Stimulated activated CD8-positive, alpha-beta memory T cell treated with anti-CD3 and anti-CD28 coated beads, Interleukin-2, amount 100 ng/mL, for 48 hours (primary cell): Measurements from ENCODE around the gene PRICKLE2.
"Not testable (repeated sequence)": the region's sequence is repeated elsewhere in the genome, so short reads cannot be mapped to it uniquely, and the experiment has no call there.

Source experiments
- DNase-seq, 2 donors: peaks; one replicate each; pipeline ENCODE4 v3.0.0-alpha.2; 2020; ENCODE audit warnings: low read depth in 2 of 2

Gene PRICKLE2

GRCh38 chr3:64099316-64099715 lies 126.0 kb downstream of the PRICKLE2 start:
- no peak for DNase-seq

DNA sequence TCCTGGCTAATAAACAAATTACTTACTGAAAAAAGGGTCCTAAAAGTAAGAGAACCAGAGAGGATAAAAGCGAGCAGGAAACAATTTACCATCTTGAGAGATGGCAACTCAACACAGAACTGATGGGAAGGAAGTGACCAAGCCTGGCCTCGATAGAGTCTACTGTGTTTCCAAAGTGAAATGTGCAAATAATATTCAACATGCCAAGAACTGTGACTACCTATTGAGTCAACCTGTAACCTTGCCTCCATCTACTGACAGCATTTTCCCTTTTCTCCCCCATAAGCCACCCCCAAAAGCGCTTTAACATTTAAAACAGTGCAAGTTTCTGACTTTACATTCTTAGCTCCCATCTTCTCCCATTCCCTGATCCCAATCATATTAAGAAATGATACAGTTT lies 126.6 kb downstream of the PRICKLE2 start:
- DNase-seq: no peak

DNA sequence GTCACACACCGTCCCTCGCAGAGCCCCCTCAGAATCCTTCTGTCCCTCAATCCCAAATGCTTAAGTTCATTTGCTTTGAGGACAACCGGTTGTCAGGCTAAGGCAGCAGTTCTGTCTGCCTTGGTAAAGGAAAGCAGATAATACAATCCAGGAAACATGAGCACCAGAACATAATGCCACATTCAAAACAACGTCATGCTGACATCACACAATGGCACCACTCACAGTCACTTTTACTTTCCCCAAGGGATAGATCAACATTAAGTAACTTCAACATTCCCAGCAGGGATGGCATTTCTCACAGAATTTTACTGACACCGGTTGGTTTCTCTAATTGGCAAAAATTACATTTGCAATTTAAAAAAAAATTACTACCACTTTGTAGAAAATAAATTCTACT lies 127.3 kb downstream of the PRICKLE2 start:
- no peak for DNase-seq

DNA sequence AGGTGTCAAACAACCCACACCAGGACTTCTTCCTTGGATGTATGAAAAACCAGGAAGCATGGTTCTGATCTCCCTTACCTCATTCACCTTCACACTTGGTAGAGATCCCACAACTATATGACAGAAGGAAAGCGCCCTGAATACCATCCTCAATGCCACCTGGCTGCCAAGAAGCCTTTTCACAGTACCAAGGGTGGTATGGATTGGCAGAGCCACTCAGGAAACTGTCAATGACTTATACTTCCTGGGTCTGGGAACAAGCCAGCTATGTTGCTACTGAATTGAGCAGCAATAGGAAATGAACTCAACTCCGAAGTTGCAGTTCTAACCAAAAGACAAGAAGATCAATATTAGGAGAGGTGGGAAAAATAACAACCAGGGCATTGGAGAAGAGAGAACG lies 129.5 kb downstream of the PRICKLE2 start:
- DNase-seq: no peak

- no peak for DNase-seq
These were observed 130.6 kb downstream of the PRICKLE2 start for GRCh38 chr3:64094713-64095079.

DNA sequence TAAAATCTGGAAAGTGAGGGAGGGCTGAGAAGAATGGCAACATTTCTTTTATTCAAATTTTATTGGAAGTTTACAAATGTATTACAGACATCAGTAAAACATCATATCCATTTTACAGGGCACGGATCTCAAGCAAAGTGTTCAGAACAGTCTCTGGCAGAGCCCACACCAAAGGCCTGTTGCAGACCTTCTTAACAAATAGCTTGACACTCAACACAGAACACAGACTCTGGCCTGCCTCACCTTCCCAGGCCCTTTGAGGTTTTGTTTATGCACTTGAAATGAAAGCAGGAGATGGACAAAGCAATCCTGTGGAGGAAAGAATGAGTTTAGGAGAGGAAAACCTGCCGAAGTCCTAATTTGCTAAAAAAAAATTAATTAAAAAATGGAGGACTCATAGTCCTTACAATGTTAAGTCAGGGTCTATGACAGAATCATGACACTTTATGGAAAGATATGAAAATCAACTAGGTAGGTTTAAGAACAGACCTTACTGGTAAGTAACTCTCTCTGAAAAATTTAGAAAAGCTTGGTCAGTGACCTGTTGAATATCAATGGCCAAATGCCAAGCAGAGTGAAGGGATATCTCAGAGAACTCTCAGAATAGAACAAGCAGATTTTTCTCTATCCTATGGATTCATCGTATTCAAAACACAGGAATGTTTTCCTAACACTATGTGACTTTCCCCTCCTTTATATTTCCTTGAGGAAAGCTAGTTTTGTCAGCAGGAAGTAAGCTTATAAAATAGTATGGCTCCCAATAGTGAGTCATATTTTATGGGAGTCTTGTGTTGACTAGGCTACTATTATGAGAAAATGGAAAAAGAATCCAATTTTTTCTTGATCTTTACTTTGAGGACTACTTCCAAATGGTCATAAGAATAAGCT lies 131.2 kb downstream of the PRICKLE2 start:
- DNase-seq: no peak

GRCh38 chr3:64093211-64093610 lies 132.1 kb downstream of the PRICKLE2 start:
- no peak for DNase-seq

DNA sequence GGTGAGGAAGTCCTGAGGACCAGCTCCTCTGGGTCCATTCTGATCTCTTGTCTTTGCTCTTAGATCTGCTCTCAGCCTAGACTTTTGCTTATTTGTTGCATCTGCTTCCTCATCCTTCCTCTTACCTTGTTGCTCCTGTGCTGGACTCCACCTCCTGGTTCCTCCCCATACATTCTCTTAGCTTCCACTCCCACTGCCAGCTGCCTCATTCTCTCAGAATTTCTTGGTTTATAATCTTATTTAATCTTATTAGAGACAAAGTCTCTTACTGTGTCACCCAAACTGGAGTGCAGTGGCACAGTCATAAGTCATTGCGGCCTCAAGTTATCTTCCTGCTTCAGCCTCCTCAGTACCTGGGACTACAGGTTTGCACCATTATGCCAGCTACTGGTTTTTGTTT lies 133.8 kb downstream of the PRICKLE2 start:
- DNase-seq: no peak

- DNase-seq: not testable (repeated sequence)
These were observed 135.9 kb downstream of the PRICKLE2 start for GRCh38 chr3:64089386-64089785.

DNA sequence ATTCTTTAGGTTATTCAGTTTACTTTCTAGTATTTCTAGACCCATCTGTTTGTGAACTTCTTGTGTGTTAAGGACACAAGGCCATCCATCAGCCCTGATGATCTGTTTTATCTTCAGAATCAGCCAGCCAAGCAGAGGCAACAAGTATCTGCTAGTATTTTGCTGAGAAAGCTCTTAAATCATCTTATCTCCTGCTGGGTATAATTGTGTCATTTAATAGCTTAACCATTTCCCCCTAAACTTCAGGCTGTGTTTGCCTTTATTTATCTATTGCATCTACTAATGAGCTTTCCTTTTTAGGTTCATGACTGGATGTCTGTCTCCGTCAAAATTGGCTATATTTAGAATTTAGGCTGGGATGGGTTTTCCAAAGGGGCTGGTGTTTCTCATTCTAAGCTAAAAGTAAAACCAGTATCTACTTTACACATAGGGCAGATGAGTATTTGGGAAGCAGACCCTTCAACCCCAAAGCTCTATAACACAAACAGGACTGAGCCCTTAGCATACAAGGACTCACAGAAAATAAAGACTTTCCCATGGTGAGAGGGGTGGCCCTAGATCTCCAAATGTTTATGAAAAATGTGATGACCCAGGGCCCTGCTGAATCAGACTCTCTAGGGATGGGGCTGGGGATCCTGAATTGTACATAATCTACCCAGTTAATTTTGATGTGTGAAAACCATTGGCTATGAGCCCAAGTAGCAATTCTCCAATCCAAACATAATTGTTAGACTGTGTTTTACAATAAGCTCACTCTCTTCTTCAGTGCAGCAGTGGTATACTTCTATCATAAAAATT lies 136.7 kb downstream of the PRICKLE2 start:
- DNase-seq: no peak

DNA sequence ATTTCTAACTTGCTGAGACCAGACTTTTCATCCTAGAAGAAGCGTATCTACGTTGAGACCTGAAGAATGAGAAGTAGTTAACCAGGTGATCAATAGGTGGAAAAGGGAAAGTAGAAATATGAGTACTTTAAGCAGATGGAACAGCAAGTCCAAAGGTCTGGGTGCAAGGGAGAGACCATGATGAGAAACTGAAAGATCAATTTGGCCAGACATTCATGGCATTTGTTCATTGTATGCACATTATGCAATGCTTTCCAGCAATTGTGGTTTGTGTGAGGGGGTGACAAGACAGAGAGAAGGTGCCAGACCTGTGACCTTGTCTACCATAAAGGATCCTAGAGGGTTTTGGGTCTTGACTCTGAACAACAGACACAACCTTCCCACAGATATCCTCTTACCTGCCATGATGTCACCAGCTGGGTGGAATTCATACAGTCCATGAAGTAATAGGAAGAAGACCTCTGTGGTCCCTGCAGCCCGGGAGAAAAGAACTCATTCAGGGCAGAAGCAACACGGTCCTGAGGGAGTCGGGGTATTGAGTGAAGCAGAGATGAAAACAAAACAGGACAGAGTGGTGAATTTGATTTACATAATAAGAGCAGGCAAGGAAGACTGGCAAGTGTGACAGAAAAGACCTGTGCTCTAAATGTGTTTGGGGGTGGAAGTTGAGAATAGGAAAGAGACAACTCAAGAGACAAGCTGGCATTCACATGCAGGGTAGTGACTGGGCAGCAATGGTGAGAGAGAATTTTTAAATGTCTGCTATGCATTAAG lies 138.6 kb downstream of the PRICKLE2 start:
- no peak for DNase-seq

DNA sequence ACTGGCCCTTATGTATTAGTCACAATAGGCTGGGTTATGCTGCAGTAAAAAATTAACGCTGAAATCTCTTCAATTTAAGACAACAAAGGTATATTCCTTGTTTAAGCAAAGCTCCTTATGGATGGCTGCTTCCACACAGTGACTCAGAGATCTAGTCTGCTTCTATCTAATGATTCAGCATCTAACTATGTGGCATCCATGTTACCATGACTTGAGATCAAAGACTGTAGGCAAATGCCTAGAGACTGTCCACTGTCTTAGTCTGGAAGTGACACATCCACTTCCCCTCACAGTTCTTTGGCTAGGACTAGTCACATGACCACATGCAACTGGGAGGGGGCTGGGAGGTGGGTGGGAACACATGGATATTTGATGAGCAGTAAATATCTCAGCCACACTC lies 140.6 kb downstream of the PRICKLE2 start:
- DNase-seq: no peak

- DNase-seq: no peak
These were observed 141.7 kb downstream of the PRICKLE2 start for GRCh38 chr3:64083575-64083974.

DNA sequence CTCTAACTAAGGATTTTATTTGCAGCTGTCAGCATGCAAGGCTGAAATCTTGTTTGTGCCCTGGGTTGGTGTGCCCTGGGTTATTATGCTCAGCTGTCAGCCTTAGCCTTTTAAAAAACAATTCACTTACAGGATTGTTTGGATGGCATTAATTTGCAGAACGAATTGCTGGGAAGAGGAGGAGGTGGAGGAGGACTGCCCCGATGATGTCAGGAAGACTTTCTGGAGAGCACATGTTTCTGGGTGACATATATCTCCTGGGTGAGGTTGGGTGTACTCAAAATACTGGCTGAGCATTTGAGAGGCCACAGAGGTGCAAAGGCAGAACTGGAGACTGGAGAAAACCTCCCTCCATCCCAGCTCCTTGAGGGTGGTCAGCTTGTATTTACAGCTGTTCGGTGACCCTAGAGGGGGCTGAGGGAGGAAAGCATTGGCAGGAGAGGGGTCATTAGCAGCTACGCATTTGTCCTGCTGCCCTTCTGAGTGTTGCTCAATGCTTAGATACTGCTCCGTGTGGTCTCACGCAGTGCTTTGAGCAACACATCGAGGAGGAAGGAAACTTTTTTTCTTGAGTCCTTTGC lies 142.2 kb downstream of the PRICKLE2 start:
- DNase-seq: no peak

- DNase-seq: no peak
These were observed 142.9 kb downstream of the PRICKLE2 start for GRCh38 chr3:64082411-64082810.

DNA sequence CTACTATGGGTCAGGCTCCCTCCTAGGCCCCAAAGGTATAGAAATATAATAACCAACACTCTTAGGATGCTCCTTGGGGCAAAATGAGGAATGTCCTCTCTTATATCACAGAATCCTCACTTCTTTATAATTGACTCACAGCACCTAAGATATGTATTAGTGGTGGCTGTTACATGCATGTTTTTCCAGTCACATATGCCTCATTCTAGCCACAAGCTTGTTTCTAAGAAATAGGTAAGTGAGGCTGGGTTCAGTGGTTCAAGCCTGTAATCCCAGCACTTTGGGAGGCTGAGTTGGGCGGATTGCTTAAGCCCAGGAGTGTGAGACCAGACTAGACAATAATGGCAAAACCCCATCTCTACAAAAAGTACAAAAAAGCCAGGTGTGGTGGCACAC lies 144.0 kb downstream of the PRICKLE2 start:
- DNase-seq: no peak

GRCh38 chr3:64080616-64081234 lies 144.5 kb downstream of the PRICKLE2 start:
- DNase-seq: no peak

- DNase-seq: no peak
These were observed 145.7 kb downstream of the PRICKLE2 start for GRCh38 chr3:64079369-64080150.

DNA sequence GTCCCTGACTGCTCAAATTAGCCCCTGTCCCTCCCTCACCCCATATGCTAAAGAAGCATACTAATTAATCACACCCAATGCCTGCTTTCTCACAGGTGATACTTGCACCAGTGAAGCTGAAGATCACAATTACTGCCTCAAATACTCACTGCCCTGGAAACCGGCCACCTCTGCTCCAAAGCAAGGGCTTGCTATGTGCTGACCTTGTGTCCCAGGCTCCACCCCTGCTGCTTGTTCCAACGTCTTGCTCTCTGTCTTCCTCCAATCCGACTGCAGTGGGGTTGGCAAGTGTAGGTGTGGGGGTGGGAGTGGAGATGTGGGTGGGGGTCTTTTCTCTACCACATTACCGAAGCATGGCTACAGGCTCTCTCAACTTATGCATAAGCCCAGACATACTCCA lies 146.3 kb downstream of the PRICKLE2 start:
- DNase-seq: no peak

DNA sequence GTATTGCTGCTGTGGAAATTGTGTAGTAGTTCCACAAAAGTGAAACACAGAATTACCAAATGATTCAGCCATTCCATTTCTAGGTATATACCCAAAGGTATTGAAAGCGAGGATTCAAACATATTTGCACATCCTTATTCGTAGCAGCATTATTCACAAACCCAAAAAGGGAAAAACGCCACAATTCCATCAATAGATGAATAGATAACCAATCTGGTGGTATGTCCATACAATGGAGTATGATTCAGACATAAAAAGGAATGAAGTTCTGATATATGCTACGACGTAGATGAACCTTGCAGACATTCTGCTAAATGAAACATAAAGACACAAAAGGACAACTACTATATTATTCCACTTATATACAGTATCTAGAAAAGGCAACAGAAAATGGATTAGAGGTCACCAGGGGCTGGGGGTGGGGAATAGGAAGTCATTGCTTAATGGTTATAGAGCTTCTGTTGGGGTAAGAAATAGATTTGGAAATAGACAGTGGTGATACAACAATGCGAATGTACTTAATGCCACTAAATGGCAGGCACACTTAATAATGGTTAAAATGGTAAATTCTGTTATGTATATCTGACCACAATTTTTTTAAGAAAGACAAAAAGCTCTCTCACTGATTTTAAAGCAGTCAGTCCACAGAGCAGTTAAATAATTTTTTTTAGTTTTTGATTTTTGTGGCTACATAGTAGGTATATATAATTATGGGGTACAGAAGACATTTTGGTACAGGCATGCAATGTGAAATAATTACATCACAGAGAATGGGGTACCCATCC lies 150.2 kb downstream of the PRICKLE2 start:
- DNase-seq: no peak
